Spleen (tissue), 11 donors: Measurements from ENCODE around the gene SAP30BP. TPM values are rescaled to one million over a fixed set of nuclear protein-coding genes. Genes with fewer than 3 reads are reported as not detected.
A peak's percentile ranks its signal among the peaks of the same experiment; 100 is the strongest.

Experiments used
- DNase-seq: peaks from one replicate; pipeline ENCODE4 v3.0.0-alpha.2; 2020
- H3K27ac ChIP-seq, 8 donors: fragments of 200-600 bp; sonication (generic) in 7 of 8; 1 replicate in 4 of 8; 2 replicates in 4 of 8; pipeline versions ENCODE4 v1.5.0 to v1.8.0; 2016 to 2021; ENCODE audit warnings: inconsistent platforms in 4 of 8, mild to moderate bottlenecking in 4 of 8, moderate library complexity in 1 of 8
- H3K27me3 ChIP-seq, 7 donors: fragments of 200-600 bp; sonication (generic) in 6 of 7; replicated peaks in 1 of 7; 1 replicate in 4 of 7; 2 replicates in 3 of 7; pipeline versions ENCODE4 v1.5.0 to v1.8.0; 2016 to 2021; ENCODE audit warnings: inconsistent platforms in 3 of 7, mild to moderate bottlenecking in 1 of 7
- H3K36me3 ChIP-seq, 6 donors: fragments of 200-600 bp; sonication (generic) in 5 of 6; 1 replicate in 4 of 6; 2 replicates in 2 of 6; pipeline versions ENCODE4 v1.5.0 to v1.8.0; 2016 to 2021; ENCODE audit warnings: inconsistent platforms in 2 of 6
- H3K4me1 ChIP-seq, 6 donors: fragments of 200-600 bp; sonication (generic) in 5 of 6; 1 replicate in 3 of 6; 2 replicates in 3 of 6; pipeline versions ENCODE4 v1.5.0 to v1.8.0; 2016 to 2021; ENCODE audit warnings: inconsistent platforms in 3 of 6
- H3K4me3 ChIP-seq, 8 donors: fragments of 200-600 bp; sonication (generic) in 7 of 8; 1 replicate in 4 of 8; 2 replicates in 4 of 8; pipeline versions ENCODE4 v1.5.0 to v1.8.0; 2016 to 2021; ENCODE audit warnings: inconsistent platforms in 4 of 8, mild to moderate bottlenecking in 4 of 8, moderate library complexity in 2 of 8
- H3K9me3 ChIP-seq, 8 donors: fragments of 200-600 bp; sonication (generic) in 7 of 8; 1 replicate in 4 of 8; 2 replicates in 4 of 8; pipeline versions ENCODE4 v1.5.0 to v1.8.0; 2016 to 2021; ENCODE audit warnings: inconsistent platforms in 4 of 8
- CTCF ChIP-seq, 11 experiments: fragments of 200-600 bp in 7 of 11; fragments of 450-650 bp in 4 of 11; sonication (generic) in 4 of 11; IDR thresholded peaks in 8 of 11; conservative IDR thresholded peaks in 3 of 11; 1 replicate in 7 of 11; 2 replicates in 4 of 11; pipeline versions ENCODE4 v1.4.0 to v1.8.0; 2016 to 2021; ENCODE audit warnings: antibody characterized with exemption in 11 of 11, inconsistent platforms in 4 of 11, mild to moderate bottlenecking in 1 of 11
- POLR2A ChIP-seq, 3 donors: fragments of 450-650 bp; IDR thresholded peaks; one replicate each; pipeline ENCODE4 v1.5.1; 2017; ENCODE audit warnings: antibody characterized with exemption in 3 of 3, mild to moderate bottlenecking in 1 of 3
- POLR2AphosphoS5 ChIP-seq, 3 donors: sonication (generic); formaldehyde crosslinking; IDR thresholded peaks; one replicate each; pipeline ENCODE4 v1.5.1; 2017; ENCODE audit warnings: antibody characterized with exemption in 3 of 3
- WGBS, 5 donors: extraction: QIAGEN DNeasy Blood & Tissue Kit in 3 of 5; methylation state at CpG; one replicate each; pipeline versions ENCODE4 v1.1.5 to v1.1.7; 2013 to 2018; 5-methylcytosine and 5-hydroxymethylcytosine counted together
- intact Hi-C: fragments of 100-400 bp; cut with DNase I; formaldehyde crosslinking; loops from one replicate; pipeline ENCODE4 v1.15.0; 2023; ENCODE audit warnings: low total_unique reads
- polyA plus RNA-seq, 3 donors: library from polyadenylated mRNA; stranded (reverse); fragments of 200-250 nt; gene quantifications; one replicate each; pipeline ENCODE4 v1.2.1, GENCODE V29; 2013
- total RNA-seq, 7 donors: library from RNA; depleted of rRNA in 3 of 7; stranded (reverse); fragments of >200 nt in 3 of 7; fragmentation: NEBNext Ultra II Directional in 4 of 7; extraction: Animal tissue kit (Norgen Biotek cat#: 25700) in 4 of 7; gene quantifications; one replicate each; pipeline versions ENCODE4 v1.1.0 to v1.2.1, GENCODE V29; 2016 to 2021
- donor health status: healthy with polysubstance abuse.
- donor health status: DM: no; HTN: no; CAD: no; lungs with moderate emphysema.
- donor health status: DM: no; HTN: no; CAD: no.
- donor health status: Bipolar disorder and iron deficiency.
- donor health status: healthy.
- donor health status: DM: no; HTN: no; CAD: no.
- donor health status: DM: yes; HTN: yes; CAD: no.

Gene SAP30BP
- total and polyA plus RNA-seq, 10 donors = 53.8 to 110 (median 75.4) TPM

DNA sequence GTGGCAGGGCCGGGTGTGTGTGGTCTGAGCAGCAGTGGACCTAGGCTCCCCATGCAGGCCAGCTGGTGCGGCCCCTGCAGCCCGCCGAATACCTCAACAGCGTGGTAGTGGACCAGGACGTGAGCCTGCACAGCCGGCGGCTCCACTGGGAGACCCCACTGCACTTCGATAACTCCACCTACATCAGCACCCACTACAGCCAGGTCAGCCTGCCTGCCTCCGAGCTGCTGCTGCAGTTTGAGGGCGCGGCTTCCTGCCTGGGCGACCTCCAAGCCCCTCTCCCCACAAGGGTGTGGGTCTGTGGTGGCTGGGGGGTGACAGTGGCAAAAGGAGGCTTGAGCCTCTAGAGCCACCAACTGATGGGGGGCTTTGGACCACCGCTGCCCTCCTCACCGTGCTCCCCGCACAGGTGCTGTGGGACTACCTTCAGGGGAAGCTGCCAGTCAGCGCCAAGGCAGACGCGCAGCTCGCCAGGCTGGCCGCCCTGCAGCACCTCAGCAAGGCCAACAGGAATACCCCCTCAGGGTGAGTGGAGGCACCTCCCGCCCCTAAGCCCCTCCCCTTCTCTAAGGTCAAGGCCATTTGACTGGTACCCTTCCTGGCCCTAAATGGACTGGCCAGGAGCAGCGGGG lies 42.3 kb upstream of the SAP30BP start:
- DNase-seq = no peak
- Histone ChIP-seq H3K36me3 (peaks cover 0 to 100% (median 64%) of the 10 kb centered on the region in 6 donors), H3K4me1 (peaks cover 0 to 5% (median 0%) of the 10 kb centered on the region in 6 donors), H3K27me3 (no peaks in the 10 kb centered on the region), H3K27ac (no peak overlapping the region), H3K9me3 (no peaks in the 10 kb centered on the region), H3K4me3 (no peak overlapping the region)
- TF ChIP-seq POLR2A (IDR thresholded peaks at IDR 0.05) (no peak), CTCF (IDR thresholded peaks at IDR 0.05 in 8 of 11, conservative IDR thresholded peaks at IDR 0.05 in 3 of 11) (no peak), POLR2AphosphoS5 (IDR thresholded peaks at IDR 0.05) (peak in 1 of 3 donors; percentile 48)
- intact Hi-C loops = no loop called here
- WGBS, 5 donors = 80 to 92% (median 84%) methylated on average over 6 to 23 of the region's 23 CpGs

DNA sequence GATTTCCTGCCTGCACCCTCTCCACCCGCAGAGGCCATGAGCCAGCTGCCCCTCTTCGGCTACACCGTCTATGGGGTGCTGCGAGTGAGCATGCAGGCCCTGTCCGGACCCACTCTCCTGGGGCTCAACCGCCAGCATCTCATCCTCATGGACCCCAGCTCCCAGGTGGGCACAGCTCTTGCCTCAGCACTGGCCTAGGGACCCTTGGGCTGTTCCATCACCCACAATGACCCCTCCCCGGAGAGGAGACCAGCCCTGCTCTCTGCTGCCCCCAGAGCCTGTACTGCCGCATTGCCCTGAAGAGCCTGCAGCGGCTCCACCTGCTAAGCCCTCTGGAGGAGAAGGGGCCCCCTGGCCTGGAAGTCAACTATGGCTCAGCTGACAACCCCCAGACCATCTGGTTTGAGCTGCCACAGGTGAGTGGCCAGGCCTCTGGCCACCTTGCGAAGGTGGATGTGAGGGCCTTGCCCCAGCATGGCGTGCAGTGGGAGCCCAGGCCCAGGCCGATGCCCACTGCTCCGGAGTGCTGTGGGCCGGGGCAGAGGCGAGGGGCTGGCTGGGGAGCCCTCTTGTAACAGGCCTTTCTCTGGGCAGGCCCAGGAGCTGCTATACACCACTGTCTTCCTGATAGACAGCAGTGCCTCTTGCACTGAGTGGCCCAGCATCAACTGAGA lies 41.2 kb upstream of the SAP30BP start:
- Histone ChIP-seq H3K9me3 (no peaks in the 10 kb centered on the region), H3K4me1 (peaks cover 0 to 5% (median 0%) of the 10 kb centered on the region in 6 donors), H3K4me3 (no peak overlapping the region), H3K27ac (no peak overlapping the region), H3K27me3 (no peaks in the 10 kb centered on the region), H3K36me3 (peaks cover 0 to 99% (median 60%) of the 10 kb centered on the region in 6 donors)
- TF ChIP-seq POLR2A (IDR thresholded peaks at IDR 0.05) (no peak), CTCF (IDR thresholded peaks at IDR 0.05 in 8 of 11, conservative IDR thresholded peaks at IDR 0.05 in 3 of 11) (peak in 7 of 11 experiments; percentile 9 to 64 (median 40)), POLR2AphosphoS5 (IDR thresholded peaks at IDR 0.05) (peak in 1 of 3 donors; percentile 38)
- 87 to 100% (median 91%) methylated on average over 1 to 15 of the region's 15 CpGs for WGBS, 5 donors
- intact Hi-C loops = no loop called here
- DNase-seq = no peak

GRCh38 chr17:75626496-75627038 lies 40.6 kb upstream of the SAP30BP start:
- no peak overlapping the region for H3K4me3 ChIP-seq
- TF ChIP-seq POLR2AphosphoS5 (IDR thresholded peaks at IDR 0.05) = peak in 1 of 3 donors; percentile 31
- TF ChIP-seq CTCF (IDR thresholded peaks at IDR 0.05 in 8 of 11, conservative IDR thresholded peaks at IDR 0.05 in 3 of 11) = no peak
- peaks cover 0 to 5% (median 0%) of the 10 kb centered on the region in 6 donors for H3K4me1 ChIP-seq
- peaks cover 0 to 99% (median 54%) of the 10 kb centered on the region in 6 donors for H3K36me3 ChIP-seq
- H3K27ac ChIP-seq = no peak overlapping the region
- no peaks in the 10 kb centered on the region for H3K27me3 ChIP-seq
- WGBS, 5 donors = 68 to 85% (median 81%) methylated on average over 5 to 11 of the region's 11 CpGs
- no peak for DNase-seq
- intact Hi-C loops = no loop called here
- no peaks in the 10 kb centered on the region for H3K9me3 ChIP-seq

GRCh38 chr17:75627094-75627493 lies 40.0 kb upstream of the SAP30BP start:
- H3K27ac ChIP-seq = no peak overlapping the region
- 89 to 100% (median 90%) methylated on average over 4 to 10 of the region's 10 CpGs for WGBS, 5 donors
- DNase-seq = no peak
- TF ChIP-seq CTCF (IDR thresholded peaks at IDR 0.05 in 8 of 11, conservative IDR thresholded peaks at IDR 0.05 in 3 of 11) = no peak
- TF ChIP-seq POLR2AphosphoS5 (IDR thresholded peaks at IDR 0.05) = no peak
- no peak for TF ChIP-seq POLR2A (IDR thresholded peaks at IDR 0.05)
- no peak overlapping the region for H3K4me3 ChIP-seq
- H3K4me1 ChIP-seq = peaks cover 0 to 5% (median 0%) of the 10 kb centered on the region in 6 donors
- intact Hi-C loops = no loop called here
- H3K36me3 ChIP-seq = peaks cover 0 to 96% (median 53%) of the 10 kb centered on the region in 6 donors
- no peaks in the 10 kb centered on the region for H3K27me3 ChIP-seq
- H3K9me3 ChIP-seq = no peaks in the 10 kb centered on the region
